GM21447 (cell line): ENCODE measurements around the gene RHBDF1.
A peak's percentile ranks its signal among the peaks of the same experiment; 100 is the strongest.
"Not testable (repeated sequence)": the region's sequence is repeated elsewhere in the genome, so short reads cannot be mapped to it uniquely, and the experiment has no call there.

Experiments
- ATAC-seq: cut with Tn5 transposase; IDR thresholded peaks from one replicate; pipeline ENCODE4 v1.9.1; 2021; ENCODE audit not compliant: unreplicated experiment

RHBDF1 gene

GRCh38 chr16:60929-61878, 11.2 kb downstream of the RHBDF1 start:
- no peak for ATAC-seq

GRCh38 chr16:60166-60565, 12.3 kb downstream of the RHBDF1 start:
- no peak for ATAC-seq

DNA sequence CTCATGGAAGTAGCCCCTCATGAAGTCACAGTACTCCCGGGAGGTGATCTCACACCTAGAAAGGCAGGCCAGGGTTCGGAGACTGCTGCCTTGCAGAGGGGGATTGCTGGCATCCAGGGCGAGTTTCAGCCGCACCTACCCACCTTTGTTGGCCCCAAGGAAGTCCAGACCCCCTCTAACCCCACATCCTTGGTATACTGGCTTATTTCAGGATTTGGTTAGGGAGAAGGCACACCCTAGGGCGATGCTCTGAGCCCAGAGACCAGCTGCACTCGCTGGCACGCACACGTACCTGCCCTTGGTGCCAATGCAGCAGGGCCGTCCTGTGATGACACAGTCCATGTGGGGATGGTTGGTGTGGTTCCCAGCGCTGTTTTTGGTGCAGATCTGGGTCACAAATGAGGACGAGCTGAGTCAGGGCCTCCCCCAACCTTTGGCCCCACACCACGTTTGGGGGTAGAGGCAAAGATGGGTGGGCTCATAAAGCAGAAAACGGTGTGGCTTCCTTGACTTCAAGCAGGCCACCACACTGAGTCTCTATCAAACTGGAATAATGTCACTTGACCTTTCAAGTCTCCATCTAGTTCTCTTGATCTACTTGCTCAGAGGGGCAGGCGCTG, 12.9 kb downstream of the RHBDF1 start:
- ATAC-seq: no peak

DNA sequence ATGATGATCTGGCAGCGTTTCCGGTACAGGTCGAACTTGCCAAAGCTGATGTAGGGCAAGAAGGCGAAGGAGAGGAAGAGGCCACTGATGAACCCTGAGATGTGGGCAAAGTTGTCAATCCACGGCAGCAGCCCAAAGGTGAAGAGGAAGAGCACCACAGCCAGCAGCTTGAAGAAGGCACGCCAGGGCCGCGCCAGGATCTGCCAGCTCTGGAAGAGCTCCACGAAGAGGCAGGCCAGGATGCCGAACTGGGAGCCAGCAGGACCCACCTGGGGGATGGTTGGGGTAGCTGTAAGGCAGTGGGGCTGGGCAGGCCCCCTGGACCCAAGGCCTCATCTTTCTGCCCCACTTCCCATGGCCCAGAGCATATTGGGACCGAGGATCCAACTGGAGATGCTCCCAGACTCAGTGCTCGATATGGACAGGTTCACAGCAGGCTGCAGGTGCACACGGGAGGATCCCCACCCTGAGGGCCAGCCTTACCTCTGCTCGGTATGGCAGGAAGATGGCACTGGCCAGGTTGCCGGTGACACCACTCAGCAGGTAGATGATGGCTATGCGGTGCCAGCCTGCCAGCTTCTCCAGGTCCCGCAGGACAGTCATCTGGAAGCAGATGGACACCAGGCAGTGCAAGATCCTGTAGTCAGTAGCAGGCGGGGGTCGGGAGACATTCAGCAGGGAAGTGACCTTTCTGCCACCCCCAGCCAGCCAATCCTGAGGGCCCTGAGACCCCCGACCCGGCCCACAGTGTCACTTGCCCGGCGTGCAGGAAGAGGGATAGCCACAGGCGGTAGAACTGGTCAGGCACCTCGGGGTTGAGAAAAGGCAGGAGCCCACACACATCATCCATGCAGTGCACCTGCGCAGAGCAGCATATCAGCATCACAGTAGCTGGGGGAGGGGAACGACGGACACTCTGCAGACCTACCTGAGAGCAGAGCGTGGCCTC, 13.7 kb downstream of the RHBDF1 start:
- no peak for ATAC-seq

DNA sequence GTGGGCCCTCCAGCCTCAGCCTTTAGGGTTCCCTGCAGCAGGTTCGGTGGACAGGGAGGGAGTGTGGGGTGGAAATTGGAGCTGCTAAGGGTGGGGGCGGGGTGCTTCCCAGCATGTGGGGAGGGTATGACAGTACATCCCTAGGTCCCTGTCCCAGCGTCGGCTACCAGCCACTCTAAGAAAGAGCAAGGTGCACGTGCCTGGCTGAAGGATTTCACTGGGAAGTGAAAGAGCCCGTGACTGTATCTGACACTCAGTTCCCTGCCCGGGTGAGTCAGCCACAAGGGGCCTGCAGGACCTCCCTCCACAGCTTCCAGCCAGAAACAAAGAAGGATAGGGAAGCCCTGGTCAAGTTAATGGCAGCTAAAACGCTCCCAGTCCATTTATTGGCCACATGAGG, 14.7 kb downstream of the RHBDF1 start:
- ATAC-seq: no peak

GRCh38 chr16:56231-56927, 16.1 kb downstream of the RHBDF1 start:
- ATAC-seq: no peak

GRCh38 chr16:55571-56136, 16.8 kb downstream of the RHBDF1 start:
- no peak for ATAC-seq

GRCh38 chr16:54237-54581, 18.2 kb downstream of the RHBDF1 start:
- no peak for ATAC-seq

GRCh38 chr16:53346-54236, 18.8 kb downstream of the RHBDF1 start, which contains the start of the genes POLR3K and SNRNP25:
POLR3K (minus strand) TSS chr16:53608; CDS start chr16:53586, 22 bp downstream.
SNRNP25 (plus strand) TSS chr16:53828; CDS start chr16:54017, 189 bp downstream.
- peak; percentile 87 for ATAC-seq

- ATAC-seq: no peak
These were observed 21.5 kb downstream of the RHBDF1 start for GRCh38 chr16:50769-51591.

DNA sequence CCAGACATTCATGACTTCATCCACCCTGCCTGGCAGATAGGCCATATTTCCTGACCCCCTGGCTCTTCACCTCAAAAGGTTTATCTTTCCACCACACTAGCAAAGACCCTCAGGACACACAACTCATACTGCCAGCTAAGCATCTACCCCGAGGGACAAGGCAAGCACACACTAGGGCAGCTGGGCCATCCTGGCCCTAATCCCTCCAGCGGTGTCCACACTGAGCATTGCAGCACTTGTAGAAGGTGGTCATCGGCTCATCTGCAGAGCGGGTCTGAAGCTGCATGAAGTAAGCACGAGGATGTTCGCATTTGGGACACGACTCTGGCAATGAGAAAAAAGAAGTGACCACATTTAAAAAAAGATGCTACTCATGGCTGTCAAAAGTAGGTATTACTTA, 25.2 kb downstream of the RHBDF1 start:
- no peak for ATAC-seq

DNA sequence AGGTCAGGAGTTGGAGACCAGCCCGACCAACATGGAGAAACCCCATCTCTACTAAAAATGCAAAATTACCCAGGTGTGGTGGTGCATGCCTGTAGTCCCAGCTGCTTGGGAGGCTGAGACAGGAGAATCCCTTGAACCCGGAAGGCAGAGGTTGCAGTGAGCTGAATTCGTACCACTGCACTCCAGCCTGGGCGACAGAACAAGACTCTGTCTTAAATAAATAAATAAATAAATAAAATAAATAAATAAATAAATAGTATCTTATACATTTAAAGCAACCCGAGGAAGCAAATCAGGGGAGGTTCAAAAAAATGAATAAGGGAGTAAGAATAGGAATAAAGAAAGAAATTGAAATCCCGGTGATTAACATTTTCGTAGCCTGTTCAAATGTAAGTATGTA, 25.9 kb downstream of the RHBDF1 start:
- ATAC-seq: not testable (repeated sequence)

DNA sequence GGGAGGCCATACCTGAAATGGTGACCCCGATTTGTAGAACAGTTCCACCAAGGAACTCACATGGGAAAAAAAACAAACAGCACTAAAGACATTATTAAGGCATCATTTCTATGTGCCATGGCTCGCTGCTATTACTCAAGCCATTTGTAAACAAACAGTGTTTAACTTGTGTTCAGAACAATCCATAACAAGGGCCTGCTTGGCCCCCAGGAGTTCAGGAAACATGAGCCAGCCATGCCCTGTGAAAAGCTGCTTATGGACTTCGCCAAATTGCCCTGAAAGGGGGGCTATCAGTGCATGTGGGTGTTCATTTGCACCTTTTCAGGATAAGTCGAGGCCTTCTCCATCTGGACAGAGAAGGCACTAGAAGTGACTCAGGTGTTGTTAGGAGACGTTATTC, 27.0 kb downstream of the RHBDF1 start:
- no peak for ATAC-seq

- no peak for ATAC-seq
These were observed 27.8 kb downstream of the RHBDF1 start for GRCh38 chr16:44655-45054.

DNA sequence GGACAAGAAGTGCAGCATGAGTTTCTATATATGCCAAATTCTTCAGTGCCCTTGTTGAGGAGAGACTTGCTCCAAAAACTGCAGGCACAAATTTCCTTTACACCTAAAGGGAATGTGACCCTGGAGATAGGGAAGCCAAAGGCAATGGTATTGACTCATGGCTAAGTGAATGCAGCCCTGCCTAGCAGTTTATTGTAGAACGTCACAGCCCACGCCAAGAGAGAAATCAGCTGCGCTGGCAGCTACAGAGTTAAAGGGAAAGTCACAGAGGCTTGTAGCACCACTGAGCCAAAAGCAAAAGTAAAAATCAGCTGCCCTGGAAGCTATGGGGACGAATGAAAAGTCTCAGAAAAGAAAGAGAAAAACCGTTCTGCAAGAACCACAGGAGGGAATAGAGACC, 29.1 kb downstream of the RHBDF1 start:
- no peak for ATAC-seq

GRCh38 chr16:42691-43090, 29.7 kb downstream of the RHBDF1 start:
- ATAC-seq: no peak

- ATAC-seq: no peak
These were observed 30.4 kb downstream of the RHBDF1 start for GRCh38 chr16:42069-42457.

- ATAC-seq: no peak
These were observed 30.9 kb downstream of the RHBDF1 start for GRCh38 chr16:41439-42068.
